B cell (primary cell): ENCODE data around the gene CGB1. TPM values are rescaled to one million over a fixed set of nuclear protein-coding genes. Genes with fewer than 3 reads are reported as not detected.
"Not testable (repeated sequence)": the region's sequence is repeated elsewhere in the genome, so short reads cannot be mapped to it uniquely, and the experiment has no call there.

Experiments used
- ATAC-seq: fragments of 200-7000 bp; cut with Tn5 transposase; one replicate; pipeline ENCODE4 v1.10.0; 2021; ENCODE audit warnings: low read depth, mild to moderate bottlenecking, moderate number of reproducible peaks, moderate library complexity
- CTCF ChIA-PET: fragments of 350-600 bp; sonication (Branson Sonifier 250); formaldehyde crosslinking; loops from one replicate; lab custom pipeline; 2021; ENCODE audit warnings: antibody characterized with exemption, inconsistent platforms; lab: Charles Lee
- POLR2A ChIA-PET: fragments of 350-600 bp; sonication (Branson Sonifier 250); formaldehyde crosslinking; loops from one replicate; lab custom pipeline; 2021; ENCODE audit warnings: antibody characterized with exemption; lab: Charles Lee
- DNase-seq: peaks from one replicate; pipeline ENCODE4 v3.0.0; 2013
- H2AFZ ChIP-seq: 2 replicates; pipeline ENCODE4 v1.6.1; 2012; ENCODE audit warnings: mild to moderate bottlenecking, low read depth, low read length; ENCODE audit not compliant: insufficient read depth, poor library complexity, severe bottlenecking
- H3K27ac ChIP-seq, 2 donors: 1 replicate in 1 of 2; 2 replicates in 1 of 2; pipeline ENCODE4 v1.5.1; 2012 to 2013; ENCODE audit warnings: low read length in 2 of 2, mild to moderate bottlenecking in 2 of 2, moderate library complexity in 1 of 2
- H3K27me3 ChIP-seq, 4 experiments: fragments of 200-600 bp in 1 of 4; sonication (generic) in 1 of 4; replicated peaks in 1 of 4; 1 replicate in 2 of 4; 2 replicates in 2 of 4; pipeline versions ENCODE4 v1.6.1 to v1.7.0; 2013 to 2016; ENCODE audit warnings: low read length in 3 of 4, mild to moderate bottlenecking in 2 of 4, mixed read lengths in 1 of 4, moderate library complexity in 1 of 4; ENCODE audit not compliant: insufficient read depth in 4 of 4, control insufficient read depth in 3 of 4; ENCODE audit errors: control extremely low read depth in 1 of 4
- H3K36me3 ChIP-seq, 2 experiments: replicated peaks in 1 of 2; 1 replicate in 1 of 2; 2 replicates in 1 of 2; pipeline versions ENCODE4 v1.6.1 to v1.7.1; 2013; ENCODE audit warnings: low read length in 1 of 2; ENCODE audit not compliant: insufficient read depth in 2 of 2, control insufficient read depth in 1 of 2; ENCODE audit errors: control extremely low read depth in 1 of 2, extremely low read depth in 1 of 2
- H3K4me1 ChIP-seq, 2 donors: fragments of 200-600 bp in 1 of 2; sonication (generic) in 1 of 2; 1 replicate in 1 of 2; 2 replicates in 1 of 2; pipeline versions ENCODE4 v1.5.1 to v1.6.1; 2013 to 2017; ENCODE audit warnings: low read length in 2 of 2; ENCODE audit not compliant: control insufficient read depth in 2 of 2, insufficient read depth in 2 of 2
- H3K4me2 ChIP-seq: replicated peaks from 2 replicates; pipeline ENCODE3; 2012; ENCODE audit warnings: mild to moderate bottlenecking, low read depth, low read length; ENCODE audit not compliant: poor library complexity, severe bottlenecking
- H3K4me3 ChIP-seq, 5 experiments: fragments of 200-600 bp in 1 of 5; sonication (generic) in 1 of 5; 1 replicate in 3 of 5; 2 replicates in 2 of 5; pipeline versions ENCODE4 v1.5.1 to v1.7.0; 2011 to 2016; ENCODE audit warnings: low read length in 4 of 5, mild to moderate bottlenecking in 4 of 5, low read depth in 2 of 5, control low read depth in 1 of 5, moderate library complexity in 1 of 5; ENCODE audit not compliant: insufficient read depth in 1 of 5; ENCODE audit errors: control extremely low read depth in 1 of 5, extremely low read depth in 1 of 5
- H3K79me2 ChIP-seq: fragments of 200-600 bp; sonication (generic); one replicate; pipeline ENCODE4 v1.6.0; 2016; ENCODE audit warnings: low read length; ENCODE audit not compliant: control insufficient read depth, insufficient read depth
- H3K9ac ChIP-seq: fragments of 200-600 bp; sonication (generic); 2 replicates; pipeline ENCODE4 v1.6.1; 2017; ENCODE audit warnings: mild to moderate bottlenecking, low read length, moderate library complexity
- H3K9me3 ChIP-seq, 3 donors: one replicate each; pipeline versions ENCODE4 v1.6.1 to v1.7.1; 2013; ENCODE audit warnings: low read length in 2 of 3; ENCODE audit not compliant: control insufficient read depth in 2 of 3, insufficient read depth in 1 of 3; ENCODE audit errors: control extremely low read depth in 1 of 3
- H4K20me1 ChIP-seq: 2 replicates; pipeline ENCODE4 v1.6.0; 2012; ENCODE audit warnings: mild to moderate bottlenecking, low read length; ENCODE audit not compliant: insufficient read depth, control insufficient read depth, poor library complexity, severe bottlenecking
- H3K27ac Mint-ChIP-seq: one replicate; pipeline ENCODE4 v1.8.0; 2021; ENCODE audit warnings: mixed read lengths
- H3K27me3 Mint-ChIP-seq: one replicate; pipeline ENCODE4 v1.8.0; 2021; ENCODE audit warnings: mixed read lengths
- H3K4me1 Mint-ChIP-seq: one replicate; pipeline ENCODE4 v1.8.0; 2021; ENCODE audit warnings: mixed read lengths
- H3K4me3 Mint-ChIP-seq: one replicate; pipeline ENCODE4 v1.8.0; 2021; ENCODE audit warnings: mixed read lengths
- H3K9me3 Mint-ChIP-seq: one replicate; pipeline ENCODE4 v1.8.0; 2022; ENCODE audit warnings: mixed read lengths; ENCODE audit not compliant: insufficient read depth
- CTCF ChIP-seq: fragments of 200-600 bp; IDR thresholded peaks from one replicate; pipeline ENCODE4 v1.8.0; 2022; ENCODE audit warnings: antibody characterized with exemption, mild to moderate bottlenecking
- WGBS: methylation state at CpG from one replicate; pipeline ENCODE4 v1.1.5; 2013; ENCODE audit warnings: missing lambda C conversion rate; ENCODE audit not compliant: insufficient coverage; 5-methylcytosine and 5-hydroxymethylcytosine counted together
- intact Hi-C: fragments of 100-400 bp; cut with micrococcal nuclease; formaldehyde crosslinking; loops from one replicate; pipeline ENCODE4 v1.10.0; 2022
- polyA plus RNA-seq: library from polyadenylated mRNA; depleted of rRNA; stranded (reverse); fragments of >200 nt; gene quantifications from 2 replicates; pipeline ENCODE4 v1.2.3, GENCODE V29; 2012
- total RNA-seq, 2 donors: library from RNA; stranded (reverse); fragments of 120-200 nt in 1 of 2; gene quantifications; 1 replicate in 1 of 2; 2 replicates in 1 of 2; pipeline versions ENCODE4 v1.2.3 to v1.2.4, GENCODE V29; 2013 to 2022

The CGB1 gene
- total and polyA plus RNA-seq, 2 donors (not counting 1 experiment from before 2014, with no cell fraction given), result not detected

- H3K4me2 ChIP-seq, H3K79me2 ChIP-seq, H3K9me3 ChIP-seq, H3K4me3 Mint-ChIP-seq, H3K4me1 ChIP-seq, H3K4me3 ChIP-seq, ATAC-seq, H2AFZ ChIP-seq, H3K36me3 ChIP-seq, H3K27ac Mint-ChIP-seq, H4K20me1 ChIP-seq, DNase-seq, H3K27ac ChIP-seq, H3K27me3 ChIP-seq, H3K9ac ChIP-seq, intact Hi-C loops, H3K4me1 Mint-ChIP-seq, POLR2A ChIA-PET, H3K9me3 Mint-ChIP-seq: not testable (repeated sequence)
- CTCF ChIA-PET, result interaction anchor here (0.6 kb wide), 1 partner anchor 34 kb away, joined by 3 read pairs; no protein-coding TSS in a partner anchor
- peaks cover 11% of the 10 kb centered on the region for H3K27me3 Mint-ChIP-seq
- 100% methylated on average over 1 of the region's 8 CpGs for WGBS
Measured at GRCh38 chr19:49038111-49038510, 1.4 kb upstream of the CGB1 start.

- H3K27ac ChIP-seq, ATAC-seq, H3K27ac Mint-ChIP-seq, H4K20me1 ChIP-seq, H3K79me2 ChIP-seq, H3K9me3 ChIP-seq, CTCF ChIA-PET, H3K4me1 Mint-ChIP-seq, H2AFZ ChIP-seq, POLR2A ChIA-PET, H3K4me2 ChIP-seq, H3K4me3 Mint-ChIP-seq, H3K9me3 Mint-ChIP-seq, H3K4me3 ChIP-seq, intact Hi-C loops, H3K27me3 Mint-ChIP-seq, H3K9ac ChIP-seq, H3K4me1 ChIP-seq, H3K27me3 ChIP-seq, H3K36me3 ChIP-seq: not testable (repeated sequence)
- WGBS, result 57% methylated on average over 9 of the region's 28 CpGs
- peak; percentile 27 for TF ChIP-seq CTCF
- DNase-seq, result peak; percentile 43
Measured at GRCh38 chr19:49031642-49032301, 4.9 kb downstream of the CGB1 start, which contains the start of gene CGB2. Gene CGB2, plus strand, starts transcription at chr19:49031890. Its CDS starts 206 bp downstream, at chr19:49032096.

GRCh38 chr19:49030323-49030722, 6.4 kb downstream of the CGB1 start:
- DNase-seq, H3K4me1 Mint-ChIP-seq, H3K36me3 ChIP-seq, H3K4me1 ChIP-seq, H3K27me3 Mint-ChIP-seq, H4K20me1 ChIP-seq, CTCF ChIA-PET, H3K27ac Mint-ChIP-seq, H3K4me3 ChIP-seq, H3K27ac ChIP-seq, H2AFZ ChIP-seq, H3K9me3 ChIP-seq, H3K4me2 ChIP-seq, intact Hi-C loops, POLR2A ChIA-PET, H3K27me3 ChIP-seq, H3K79me2 ChIP-seq, H3K9me3 Mint-ChIP-seq, ATAC-seq, H3K4me3 Mint-ChIP-seq, H3K9ac ChIP-seq: not testable (repeated sequence)
- no CpG with 5 or more reads among the region's 8 CpGs for WGBS
